NCI-H1417 treated with DMSO at 0.1 percent for 48 hours (cell line): Measurements from ENCODE around the gene FAM240B.

Source experiments
- DNase-seq: peaks from one replicate; lab custom pipeline; 2025; lab: John Stamatoyannopoulos, UW

Gene FAM240B

DNA sequence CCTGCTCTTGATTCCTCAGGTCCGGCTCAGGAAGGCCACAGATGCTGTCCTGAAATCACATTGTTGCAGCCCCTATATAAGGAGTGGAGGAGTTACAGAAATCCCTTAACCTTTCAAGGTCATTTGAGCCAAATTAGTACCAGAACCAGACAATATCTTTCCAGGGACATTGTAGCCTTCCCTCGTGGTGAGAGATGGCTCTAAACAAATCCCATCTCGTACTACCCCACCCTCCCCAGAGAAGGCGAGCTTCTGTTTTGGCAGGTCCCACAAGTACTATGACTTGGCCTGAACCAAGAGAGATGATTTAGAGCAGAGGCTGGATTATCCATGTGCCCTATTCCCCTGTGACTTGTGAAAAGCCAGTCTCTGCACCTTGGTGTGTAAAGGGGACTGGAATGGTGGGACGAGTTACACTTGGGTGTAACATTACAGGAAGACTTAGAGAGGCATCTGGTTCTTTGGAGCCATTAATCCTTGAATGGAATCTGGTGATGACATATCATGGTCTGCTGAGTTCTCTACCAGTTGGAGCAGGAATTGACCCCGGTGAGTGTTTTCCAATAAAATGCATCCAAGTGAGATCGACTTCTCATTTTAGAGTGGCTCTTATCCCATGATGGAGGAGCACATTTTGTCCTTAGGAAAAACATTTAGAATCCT lies at the start of gene FAM240B:
Gene FAM240B (minus strand): TSS at position 51 of the 663 bp plus-strand sequence. CDS start 16,134 bp downstream, outside the sequence.
- no peak for DNase-seq

GRCh38 chr9:38768351-38768761 lies 48.4 kb upstream of the FAM240B start:
- no peak for DNase-seq

GRCh38 chr9:38765101-38765500 lies 45.2 kb upstream of the FAM240B start:
- no peak for DNase-seq

- no peak for DNase-seq
Observed at GRCh38 chr9:38761999-38762398, 42.1 kb upstream of the FAM240B start.

DNA sequence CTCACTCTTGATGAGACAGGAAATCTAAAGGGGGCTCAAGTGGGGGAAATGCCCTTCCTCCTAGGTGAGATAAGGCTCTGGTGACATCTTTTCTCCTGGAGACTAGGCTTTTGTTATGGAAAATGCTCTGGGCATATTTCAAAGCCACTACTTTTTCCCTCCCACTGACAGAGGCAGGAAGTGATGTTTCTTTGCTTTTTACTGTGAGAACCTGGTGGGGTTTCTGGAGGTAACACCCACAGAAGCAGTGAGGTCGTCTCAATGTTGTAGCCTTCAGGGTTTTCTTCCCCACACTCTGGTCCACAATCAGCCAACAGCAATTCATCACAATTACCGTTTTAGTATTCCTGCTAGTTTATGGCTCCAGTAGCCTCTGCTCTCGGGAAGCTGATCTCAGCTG lies 41.4 kb upstream of the FAM240B start:
- DNase-seq, result no peak

DNA sequence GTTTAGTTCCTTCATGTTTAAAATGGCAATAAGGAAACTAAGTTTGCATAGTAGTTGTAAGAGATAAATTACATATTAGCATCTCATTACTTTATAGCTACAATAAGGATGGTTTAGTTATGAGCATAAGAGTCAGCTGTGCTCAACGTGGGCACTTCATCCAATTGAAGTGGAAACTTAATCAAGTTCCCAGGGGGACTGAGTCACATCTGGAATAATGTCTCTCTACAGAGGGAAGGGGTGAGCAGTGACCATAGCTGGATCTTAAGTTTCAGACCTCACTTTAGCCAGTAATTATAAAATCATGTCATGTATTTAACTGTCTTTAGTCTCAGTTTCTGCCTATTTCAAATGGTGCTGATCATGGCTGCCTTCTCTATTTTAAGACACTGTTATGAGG lies 36.8 kb upstream of the FAM240B start:
- DNase-seq, result no peak

DNA sequence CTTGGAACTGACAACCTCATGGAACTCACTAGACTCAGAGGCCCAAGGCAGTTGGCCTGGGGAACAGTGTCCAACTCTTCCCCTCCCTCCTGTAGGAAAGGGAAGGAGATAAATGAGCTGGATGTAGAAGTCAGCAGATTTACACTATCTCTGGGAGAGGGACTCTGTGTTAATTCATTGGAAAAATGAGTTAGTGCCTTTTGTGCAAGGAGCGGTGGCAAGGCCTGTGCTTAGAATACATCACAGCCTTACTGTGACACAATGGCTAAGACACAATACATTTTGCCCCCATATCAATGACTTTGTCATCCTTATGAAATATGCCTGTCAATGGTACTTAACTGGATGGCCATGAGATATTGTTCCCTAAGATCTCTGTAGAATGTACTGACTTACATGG lies 28.0 kb upstream of the FAM240B start:
- no peak for DNase-seq

DNA sequence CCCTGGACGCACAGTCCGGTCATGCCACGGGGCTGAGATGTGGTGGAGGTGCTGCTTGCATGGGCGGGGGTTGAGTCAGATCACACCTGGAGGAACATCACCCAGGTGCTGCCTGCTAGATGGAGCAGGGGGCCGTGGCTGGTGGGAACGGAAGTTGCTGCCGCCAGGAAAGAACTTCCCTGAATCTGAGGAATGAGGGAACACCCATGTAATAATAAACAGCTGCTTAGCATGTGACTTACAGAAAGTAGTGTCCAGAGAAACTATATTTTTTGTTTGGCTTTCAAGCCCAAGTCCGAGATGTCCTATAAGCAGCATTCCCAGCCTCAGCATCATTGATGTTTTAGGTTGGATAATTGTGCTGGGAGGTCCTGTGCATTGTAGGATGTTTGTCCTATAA lies 27.1 kb upstream of the FAM240B start:
- DNase-seq, result no peak

GRCh38 chr9:38746303-38746702 lies 26.4 kb upstream of the FAM240B start:
- DNase-seq, result no peak

DNA sequence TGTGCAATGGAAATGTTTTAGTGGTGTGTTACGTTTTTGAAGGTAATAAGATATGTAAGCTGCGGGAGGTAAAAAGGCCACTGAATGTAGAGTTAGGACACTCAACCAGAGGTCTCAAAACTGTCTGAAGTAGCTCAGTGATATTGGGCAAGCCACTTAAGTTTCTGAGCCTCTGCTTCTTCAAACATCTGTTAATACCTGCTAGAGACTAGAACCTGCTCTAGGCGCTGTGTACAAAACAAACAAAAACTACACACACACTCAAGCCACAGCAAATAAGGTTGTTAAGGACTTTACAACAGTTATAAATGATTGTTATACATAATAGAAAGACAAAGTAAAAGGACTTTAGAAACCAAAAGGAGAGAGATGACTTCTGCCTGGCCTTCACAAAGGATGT lies 24.6 kb upstream of the FAM240B start:
- no peak for DNase-seq

DNA sequence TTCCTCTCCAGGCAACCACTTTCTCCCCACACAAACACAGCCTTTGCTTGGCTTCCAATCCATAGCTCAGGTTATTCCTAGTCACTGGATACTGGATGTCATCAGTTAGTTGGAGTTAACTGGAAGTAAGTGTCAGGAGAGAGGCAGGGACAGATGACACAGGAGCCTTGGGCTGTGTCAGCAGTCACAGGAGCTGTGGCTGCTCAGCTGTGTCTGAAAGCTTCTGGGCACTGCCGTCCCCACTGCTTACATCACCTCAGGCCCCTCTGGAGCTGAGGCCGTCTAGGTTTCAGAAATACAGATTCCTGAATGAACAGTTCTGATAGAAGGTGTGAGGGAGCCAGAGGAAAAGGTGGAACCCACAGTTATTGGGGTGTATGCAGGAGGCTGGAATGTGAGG lies 17.3 kb upstream of the FAM240B start:
- DNase-seq, result no peak

GRCh38 chr9:38734831-38735230 lies 14.9 kb upstream of the FAM240B start:
- no peak for DNase-seq

GRCh38 chr9:38733503-38733902 lies 13.6 kb upstream of the FAM240B start:
- DNase-seq, result no peak

GRCh38 chr9:38732885-38733284 lies 13.0 kb upstream of the FAM240B start:
- no peak for DNase-seq

DNA sequence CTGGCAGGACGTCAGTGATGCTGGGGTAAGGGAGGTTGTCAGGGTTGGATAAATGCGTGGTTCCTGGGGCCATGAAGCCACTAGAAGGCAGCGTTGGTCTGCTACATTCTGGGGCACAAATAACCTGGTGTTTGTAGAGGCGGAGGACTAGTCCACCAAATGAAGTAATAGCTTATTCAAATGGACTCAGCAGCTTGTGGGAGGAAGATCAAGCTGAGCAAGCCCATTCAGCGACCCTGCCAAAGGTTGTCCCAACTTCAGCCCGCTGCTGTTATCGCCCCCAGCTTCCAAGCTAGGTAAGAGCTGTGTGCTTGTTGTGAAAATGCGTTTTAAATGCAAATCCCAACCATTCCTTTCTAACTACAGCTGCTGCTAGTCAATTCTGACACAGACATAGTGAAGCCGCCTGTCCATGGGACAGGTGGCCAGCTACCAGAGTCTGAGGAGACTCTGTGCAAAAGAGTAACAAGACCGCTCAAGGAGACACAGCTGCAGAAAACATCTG lies 7.6 kb upstream of the FAM240B start:
- no peak for DNase-seq

- DNase-seq, result no peak
Observed at GRCh38 chr9:38724754-38725153, 4.8 kb upstream of the FAM240B start.

GRCh38 chr9:38718148-38718547 lies 1.8 kb downstream of the FAM240B start:
- DNase-seq, result no peak

DNA sequence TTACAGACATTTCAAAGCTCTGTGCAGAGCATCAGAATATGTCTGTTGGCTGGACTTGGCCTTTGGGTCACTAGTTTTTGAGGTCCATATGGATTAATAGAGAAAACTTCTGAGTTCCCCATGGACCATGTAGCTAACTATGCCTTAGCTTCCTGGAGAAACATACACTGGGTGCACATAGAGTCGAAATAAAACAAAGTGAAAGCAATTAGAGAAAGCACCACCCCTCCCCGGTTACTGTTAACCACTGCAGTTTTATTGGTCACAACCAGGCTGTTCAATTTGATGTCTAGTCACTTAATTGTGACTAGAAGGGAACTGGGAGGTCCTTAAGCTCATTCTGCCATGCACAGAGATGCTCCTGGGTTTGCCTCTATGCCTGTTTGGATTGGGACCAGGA lies 4.2 kb downstream of the FAM240B start:
- no peak for DNase-seq

- DNase-seq, result no peak
Observed at GRCh38 chr9:38713426-38713825, 6.5 kb downstream of the FAM240B start.

- DNase-seq, result no peak
Observed at GRCh38 chr9:38708759-38709158, 11.2 kb downstream of the FAM240B start.

- DNase-seq, result no peak
Observed at GRCh38 chr9:38707885-38708637, 11.9 kb downstream of the FAM240B start.

DNA sequence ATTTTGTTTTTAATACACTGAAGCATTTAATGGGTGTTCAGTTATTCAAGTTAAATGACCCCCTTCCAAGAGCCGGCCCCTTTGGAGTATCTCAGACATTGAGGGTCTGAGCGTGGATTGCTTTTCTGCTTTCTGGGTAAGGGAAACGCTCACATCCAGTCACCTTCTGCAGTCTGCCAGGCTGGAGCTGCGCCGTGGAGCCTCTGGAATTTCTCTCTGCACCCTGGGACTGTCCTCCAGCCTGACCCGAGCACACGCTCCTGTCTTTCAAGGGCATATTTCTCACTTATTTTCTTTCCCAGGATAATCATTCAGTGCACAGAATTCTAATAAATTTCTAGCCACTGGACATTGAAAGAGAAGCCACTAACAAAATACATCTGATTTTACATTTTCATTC lies 13.4 kb downstream of the FAM240B start:
- DNase-seq, result no peak

DNA sequence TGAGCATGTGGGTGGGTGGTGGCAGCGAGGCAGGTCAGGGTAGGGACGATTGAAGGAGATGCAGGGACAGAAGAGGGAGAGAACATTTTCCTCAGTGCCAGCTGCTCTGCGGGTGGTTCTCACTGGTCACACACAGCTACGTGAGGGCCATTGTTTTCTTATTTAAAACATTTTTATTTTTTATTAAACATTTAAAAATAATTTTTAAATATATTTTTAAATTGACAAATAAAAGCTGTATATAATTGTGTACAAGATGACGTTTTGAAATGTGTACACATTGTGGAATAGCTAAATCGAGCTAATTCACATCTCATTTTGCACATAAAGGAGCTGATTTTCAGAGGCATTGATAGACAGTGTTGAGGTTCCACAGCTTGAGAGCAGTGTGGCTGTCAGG lies 14.0 kb downstream of the FAM240B start:
- DNase-seq, result no peak

GRCh38 chr9:38700695-38701094 lies 19.2 kb downstream of the FAM240B start:
- DNase-seq, result no peak
